HG02840 (cell line): Measurements from ENCODE around the gene DMGDH.

ENCODE experiments used
- ATAC-seq: cut with Tn5 transposase; IDR thresholded peaks from one replicate; pipeline ENCODE4 v1.9.1; 2021; ENCODE audit warnings: mild to moderate bottlenecking, moderate library complexity, moderate number of reproducible peaks; ENCODE audit not compliant: unreplicated experiment, low FRiP score

DMGDH gene

DNA sequence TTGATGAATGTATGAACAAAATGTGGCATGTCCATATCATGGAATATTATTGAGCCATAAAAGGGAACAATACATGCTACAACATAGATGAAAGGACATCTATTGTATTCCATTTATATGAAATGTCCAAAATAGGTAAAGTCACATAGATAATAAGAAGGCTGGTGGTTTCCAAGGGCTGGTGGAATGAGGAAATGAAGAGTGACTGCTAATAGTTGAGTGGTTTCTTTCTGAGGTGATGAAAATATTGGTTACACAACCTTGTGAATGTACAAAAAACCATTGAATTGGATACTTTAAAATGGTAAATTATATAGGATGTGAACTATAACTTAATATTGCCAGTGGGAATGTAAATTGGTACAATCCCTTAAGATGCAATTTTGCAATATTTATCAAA is 89.6 kb downstream of the DMGDH start:
- ATAC-seq = no peak

DNA sequence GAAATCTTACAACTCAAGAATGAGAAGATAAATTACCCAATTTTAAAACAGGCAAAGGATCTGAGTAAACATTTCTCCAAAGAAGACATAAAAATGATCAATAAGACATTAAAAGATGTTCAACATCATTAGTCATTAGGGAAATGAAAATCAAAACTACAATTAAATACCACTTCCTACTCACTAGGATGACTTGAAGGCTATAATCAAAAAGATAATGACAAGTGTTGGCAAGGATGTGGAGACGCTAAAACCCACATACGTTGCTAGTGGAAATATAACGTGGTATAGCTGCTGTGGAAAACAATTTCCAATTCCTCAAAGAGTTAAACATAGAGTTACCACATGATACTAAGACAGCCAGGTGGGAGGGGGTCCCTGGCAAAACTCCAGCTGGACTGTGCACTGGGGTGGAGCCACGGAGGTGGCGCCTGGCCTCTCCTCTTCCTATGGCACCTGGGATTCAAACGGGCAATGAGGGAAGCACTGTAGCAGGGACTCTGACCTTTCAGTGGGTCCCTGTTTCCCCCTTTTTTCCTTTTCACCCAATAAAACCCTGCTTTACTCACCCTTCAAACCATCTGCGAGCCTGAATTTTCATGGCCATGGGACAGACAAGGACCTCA is 90.2 kb downstream of the DMGDH start:
- no peak for ATAC-seq

DNA sequence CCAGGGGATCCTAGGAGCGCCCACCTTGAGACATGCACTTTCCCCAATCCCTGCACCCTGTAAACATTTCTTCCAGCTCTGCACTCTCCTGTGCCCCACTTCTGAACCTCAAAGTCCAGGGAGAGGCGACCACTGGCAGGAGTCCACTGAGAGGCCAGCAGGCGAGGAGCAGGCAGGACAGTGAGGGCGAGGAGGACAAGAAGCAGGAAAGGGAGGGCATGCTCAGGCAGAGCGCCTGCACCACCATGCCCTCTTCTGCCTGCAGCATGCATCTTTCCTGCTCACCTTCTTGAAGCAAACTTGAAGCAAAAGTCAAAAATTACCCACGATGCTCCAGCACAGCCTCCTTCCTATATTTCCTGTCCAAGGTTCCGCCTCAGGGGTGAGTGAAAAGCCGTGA is 94.4 kb downstream of the DMGDH start:
- no peak for ATAC-seq

DNA sequence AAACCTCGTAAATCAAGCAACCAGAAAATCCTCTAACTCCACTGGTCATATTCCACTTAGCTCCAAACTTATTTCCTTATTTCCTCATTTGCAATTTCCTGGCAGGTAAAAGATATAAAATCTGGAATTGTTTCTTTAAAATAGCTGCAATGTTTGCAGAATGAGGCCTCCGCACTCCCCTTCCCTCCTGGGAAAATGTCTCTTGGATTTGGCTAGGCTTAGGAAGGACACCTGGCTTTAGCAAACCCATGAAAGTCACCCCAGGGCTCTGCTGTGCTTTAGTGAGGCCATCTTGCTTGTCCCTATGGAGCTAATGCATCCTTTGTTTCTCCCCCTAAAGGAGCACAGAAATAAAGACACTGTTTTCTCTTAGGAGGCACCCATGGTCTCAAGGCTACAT is 94.9 kb downstream of the DMGDH start:
- no peak for ATAC-seq

DNA sequence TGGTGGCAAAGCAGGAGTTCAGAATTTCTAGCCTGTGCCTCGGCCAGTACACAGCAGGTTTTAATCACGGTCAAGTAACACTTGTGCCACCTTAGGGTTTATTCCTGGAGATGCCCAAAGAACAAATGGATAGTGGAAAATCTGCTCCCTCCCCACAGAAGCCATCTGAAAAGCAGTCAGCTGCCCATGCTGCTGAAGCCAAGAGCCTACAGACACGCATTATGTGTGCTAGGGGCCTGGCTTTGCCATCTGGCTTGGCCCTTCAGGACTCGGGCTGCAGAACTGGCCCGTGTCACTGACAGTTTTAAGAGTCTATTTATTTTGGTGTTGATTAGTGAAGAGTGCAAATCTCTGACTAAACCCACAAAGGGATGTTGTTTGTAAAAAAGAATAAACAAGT is 95.5 kb downstream of the DMGDH start:
- no peak for ATAC-seq

DNA sequence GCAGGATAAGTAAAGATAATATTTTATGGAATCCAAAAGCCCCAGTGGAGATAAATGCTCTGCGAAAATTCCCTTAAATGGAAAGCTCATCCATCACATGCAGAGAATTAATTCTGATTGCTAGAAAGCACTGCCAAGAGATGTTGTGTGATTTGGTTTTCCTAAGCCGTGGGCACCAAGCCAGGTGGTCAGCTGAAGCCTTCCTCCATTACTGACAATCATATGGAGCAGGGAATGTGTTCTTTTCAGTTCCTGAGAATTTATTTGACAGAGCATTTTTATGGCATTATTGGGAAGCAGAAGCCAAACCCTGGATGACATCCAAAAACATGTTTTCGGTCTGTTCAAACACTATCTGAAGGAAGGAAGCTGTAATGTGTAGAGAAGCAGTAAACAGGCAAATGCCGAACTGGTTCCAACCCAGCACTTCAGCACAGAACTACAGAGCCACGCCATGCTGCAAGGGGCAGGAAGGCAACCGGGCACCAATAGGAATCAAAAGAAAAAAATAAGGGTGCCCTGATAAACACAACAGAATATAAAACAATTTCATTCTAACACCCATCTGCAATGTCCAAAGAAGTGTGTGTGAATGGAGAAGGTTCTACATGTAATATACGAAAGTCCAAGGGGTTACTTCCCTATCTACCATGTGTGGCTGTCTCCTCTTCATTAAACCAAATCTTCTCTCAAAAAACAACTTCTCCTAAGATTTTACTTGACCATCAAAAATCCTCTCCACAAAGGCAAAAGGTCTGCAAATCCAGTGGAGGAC is 96.6 kb downstream of the DMGDH start:
- ATAC-seq = no peak

DNA sequence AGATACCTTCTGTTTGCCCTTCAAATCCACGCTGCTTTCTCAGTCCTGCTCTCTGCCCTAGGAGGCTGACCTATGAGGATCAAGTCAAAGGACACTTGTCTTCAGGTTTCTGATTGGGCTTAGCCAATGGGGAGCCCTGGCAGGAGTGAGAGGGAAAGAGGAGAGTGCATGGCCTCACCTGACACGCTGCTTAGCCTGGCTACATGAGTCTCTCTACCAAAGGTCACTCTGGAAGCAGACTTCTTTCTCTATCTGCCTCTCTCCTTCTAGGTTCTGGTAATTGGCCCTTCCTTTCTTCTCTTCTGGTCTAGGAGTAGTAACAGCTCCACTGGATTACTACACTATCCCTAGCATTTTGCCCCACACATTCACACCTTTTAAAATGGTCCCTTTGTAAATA is 97.5 kb downstream of the DMGDH start:
- no peak for ATAC-seq

DNA sequence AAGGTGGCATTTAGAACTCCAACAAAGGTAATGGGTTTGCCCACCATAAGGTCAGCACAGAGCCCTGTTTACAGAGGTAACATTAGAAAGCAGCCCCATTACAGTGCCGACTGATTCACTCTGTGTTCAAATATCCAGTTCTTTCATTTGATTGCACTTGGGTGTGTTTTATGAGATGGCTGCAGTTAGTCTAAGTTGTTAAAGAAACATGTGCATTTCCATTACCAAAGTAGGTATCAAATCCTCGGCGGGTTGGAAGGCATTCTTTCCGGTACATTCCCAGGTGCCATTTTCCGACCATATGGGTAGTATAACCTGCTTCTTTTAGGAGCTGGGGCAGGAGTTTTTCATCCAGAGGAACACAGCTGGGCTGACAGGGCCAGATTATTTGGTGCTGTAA is 100.7 kb downstream of the DMGDH start:
- no peak for ATAC-seq

DNA sequence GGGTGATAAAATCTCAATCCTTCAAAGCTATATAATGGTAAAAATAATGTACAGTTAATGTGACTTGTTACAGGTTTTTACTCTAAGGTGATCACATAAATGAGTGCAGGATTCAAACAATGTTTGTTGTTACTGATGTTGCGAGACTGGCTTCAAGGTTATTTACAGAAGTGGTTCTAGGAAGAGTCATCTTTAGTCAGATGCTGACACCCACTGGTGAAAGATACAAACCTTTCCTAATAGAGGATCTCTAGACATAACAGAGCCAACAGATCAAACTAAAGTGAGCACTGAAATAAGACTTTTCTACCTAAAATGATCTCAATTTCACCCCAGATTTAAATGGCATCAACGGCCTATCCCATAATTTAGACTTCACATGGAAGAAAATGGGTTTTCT is 104.6 kb downstream of the DMGDH start:
- ATAC-seq = no peak

DNA sequence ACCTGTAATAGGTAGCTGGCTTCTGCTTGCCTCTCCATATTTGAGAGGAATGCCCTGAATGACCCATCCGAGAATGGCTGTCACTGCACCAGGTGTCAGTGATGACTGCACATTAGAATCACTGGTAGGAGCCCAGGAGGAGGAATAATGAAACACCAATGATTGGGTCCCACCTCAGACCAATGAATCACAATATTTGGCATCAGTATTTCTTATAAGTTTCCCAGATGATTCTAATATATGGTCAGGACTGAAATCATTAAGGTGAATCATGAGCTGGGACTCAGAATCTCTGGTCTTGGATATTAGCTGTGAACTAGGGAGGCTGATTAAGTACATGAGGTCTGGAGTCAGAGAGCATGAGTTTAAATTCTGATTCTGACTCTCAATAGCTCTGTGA is 107.7 kb downstream of the DMGDH start:
- ATAC-seq = no peak

DNA sequence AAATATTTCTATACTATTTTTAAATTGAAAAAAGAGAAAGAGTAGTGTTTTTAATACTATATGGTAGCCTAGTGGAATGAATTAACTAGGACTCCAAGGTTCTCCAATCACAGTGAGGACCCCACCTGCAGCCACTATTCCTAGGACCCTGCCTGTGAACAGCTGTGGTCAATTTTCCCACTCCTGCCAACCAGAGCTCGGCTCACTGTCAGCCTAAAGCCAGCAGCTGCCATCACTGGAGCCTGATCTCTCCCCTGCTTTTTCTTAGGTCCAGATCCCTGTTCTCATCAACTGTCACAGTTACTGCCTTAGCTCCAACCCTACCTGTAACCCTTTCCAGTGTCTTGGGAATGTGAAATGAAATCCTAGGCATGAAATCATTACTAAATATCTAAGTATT is 109.7 kb downstream of the DMGDH start:
- no peak for ATAC-seq

DNA sequence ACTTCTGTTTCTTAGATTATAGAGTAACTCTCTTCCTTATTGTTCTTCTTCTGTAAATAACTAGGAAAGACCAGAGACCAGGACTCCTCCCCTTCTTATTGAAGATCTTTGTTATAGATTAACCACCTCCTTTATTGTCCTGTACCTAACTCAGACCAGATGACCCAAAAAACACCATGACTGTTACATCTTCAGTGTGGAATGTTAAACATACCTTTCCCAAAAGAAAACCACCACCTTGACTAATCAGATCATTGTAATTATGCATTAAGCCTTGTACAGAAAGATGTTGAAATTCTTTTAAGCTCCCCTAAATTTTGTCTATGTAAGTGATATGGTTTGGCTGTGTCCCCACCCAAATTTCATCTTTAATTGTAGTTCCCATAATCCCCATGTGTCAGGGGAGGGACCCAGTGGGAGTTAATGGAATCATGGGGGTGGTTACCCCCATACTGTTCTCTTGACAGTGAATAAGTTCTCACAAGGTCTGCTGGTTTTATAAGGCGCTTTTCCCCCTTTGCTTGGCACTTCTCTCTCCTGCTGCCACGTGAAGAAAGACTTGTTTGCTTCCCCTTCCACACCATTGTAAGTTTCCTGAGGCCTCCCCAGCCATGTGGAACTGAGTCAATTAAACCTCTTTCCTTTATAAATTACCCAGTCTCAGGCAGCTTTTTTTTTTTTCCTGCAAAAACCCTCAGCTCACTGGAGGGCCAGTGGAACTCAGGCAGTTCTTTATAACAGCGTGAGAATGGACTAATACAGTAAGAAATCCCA is 110.6 kb downstream of the DMGDH start:
- no peak for ATAC-seq

DNA sequence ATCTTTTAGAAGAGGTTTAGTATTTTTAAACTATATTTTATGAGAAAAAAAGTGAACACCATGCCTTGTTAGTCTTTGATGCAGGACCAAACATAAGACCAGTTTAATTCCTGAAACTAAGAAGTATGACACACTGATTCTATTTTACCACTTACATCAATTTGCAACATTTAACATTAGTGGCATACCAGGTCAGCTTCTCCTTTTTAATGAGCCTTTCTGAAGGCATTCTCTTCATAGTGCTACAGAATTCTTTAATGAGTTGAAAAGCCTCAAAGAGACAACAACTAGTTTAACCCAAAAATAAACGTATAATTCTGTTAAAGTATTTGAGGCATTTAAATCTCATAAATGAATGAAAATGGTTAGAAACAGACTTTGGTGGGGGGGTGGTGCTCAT is 112.6 kb downstream of the DMGDH start:
- no peak for ATAC-seq

DNA sequence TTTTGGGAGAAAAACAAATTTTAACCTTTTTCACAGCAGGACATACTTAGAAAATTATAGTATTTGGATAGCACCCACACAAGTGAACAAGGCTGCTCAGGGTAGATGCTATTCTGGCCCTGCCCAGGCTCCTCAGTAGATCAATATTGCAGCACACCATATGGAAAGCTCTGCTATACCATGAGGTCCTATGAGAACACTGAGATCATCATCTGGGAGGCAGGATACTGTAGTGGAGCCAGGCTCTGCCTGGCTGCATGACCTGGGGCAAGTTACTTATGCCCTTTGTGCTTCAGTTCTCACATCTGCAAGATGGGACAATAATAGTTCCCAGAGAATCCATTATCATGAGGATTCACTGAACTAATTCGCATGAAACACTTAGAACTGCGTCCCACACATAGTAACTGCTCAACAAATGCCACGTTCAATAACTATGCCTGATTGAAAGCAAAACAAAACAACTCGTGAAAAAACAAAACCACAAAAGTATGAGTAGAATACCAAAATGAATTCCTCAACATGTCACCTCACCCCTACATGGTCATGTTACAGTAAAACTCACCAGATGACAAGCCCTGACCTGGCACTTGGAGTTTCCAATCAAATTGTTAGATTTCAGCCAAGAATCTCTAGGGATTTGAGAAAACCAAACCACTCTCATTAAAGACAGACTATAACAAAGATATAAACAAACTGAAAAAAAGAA is 116.2 kb downstream of the DMGDH start:
- no peak for ATAC-seq
